Activated B cell treated with CpG ODN at 0.5 μM for 24 hours (primary cell): Measurements from ENCODE around the gene TREX2. TPM values are rescaled to one million over a fixed set of nuclear protein-coding genes. Genes with fewer than 3 reads are reported as not detected.

Source experiments
- ATAC-seq: fragments of 200-7000 bp; cut with Tn5 transposase; one replicate; pipeline ENCODE4 v1.10.0; 2021; ENCODE audit warnings: low read depth, mild to moderate bottlenecking, moderate library complexity
- CTCF ChIA-PET: fragments of 350-600 bp; sonication (Branson Sonifier 250); formaldehyde crosslinking; loops from one replicate; lab custom pipeline; 2021; ENCODE audit warnings: antibody characterized with exemption; lab: Charles Lee
- POLR2A ChIA-PET: fragments of 350-600 bp; sonication (Branson Sonifier 250); formaldehyde crosslinking; loops from one replicate; lab custom pipeline; 2021; ENCODE audit warnings: antibody characterized with exemption; lab: Charles Lee
- DNase-seq: peaks from one replicate; pipeline ENCODE4 v3.0.0; 2022
- H3K27ac Mint-ChIP-seq: one replicate; pipeline ENCODE4 v1.8.0; 2020; ENCODE audit warnings: mixed read lengths
- H3K27me3 Mint-ChIP-seq: one replicate; pipeline ENCODE4 v1.8.0; 2021; ENCODE audit warnings: mixed read lengths
- H3K36me3 Mint-ChIP-seq: one replicate; pipeline ENCODE4 v1.8.0; 2021; ENCODE audit warnings: low read depth, mixed read lengths
- H3K4me1 Mint-ChIP-seq: one replicate; pipeline ENCODE4 v1.8.0; 2021; ENCODE audit warnings: mixed read lengths
- H3K4me3 Mint-ChIP-seq: one replicate; pipeline ENCODE4 v1.8.0; 2020; ENCODE audit warnings: mild to moderate bottlenecking, mixed read lengths
- H3K9me3 Mint-ChIP-seq: one replicate; pipeline ENCODE4 v1.8.0; 2020; ENCODE audit warnings: mixed read lengths
- CTCF ChIP-seq: fragments of 200-600 bp; IDR thresholded peaks from one replicate; pipeline ENCODE4 v1.8.0; 2022; ENCODE audit warnings: antibody characterized with exemption, mild to moderate bottlenecking
- intact Hi-C: fragments of 100-400 bp; cut with micrococcal nuclease; formaldehyde crosslinking; loops from one replicate; pipeline ENCODE4 v1.15.1; 2024
- total RNA-seq: library from RNA; stranded (reverse); gene quantifications from 2 replicates; pipeline ENCODE4 v1.2.3, GENCODE V29; 2022

TREX2 gene
- total RNA-seq, 1 donor from 2014 or later, result 3.2 TPM

- Mint-ChIP-seq H3K36me3 (no peaks in the 10 kb centered on the region), H3K27ac (no peak overlapping the region), H3K4me1 (no peaks in the 10 kb centered on the region), H3K4me3 (no peak overlapping the region), H3K9me3 (no peaks in the 10 kb centered on the region), H3K27me3 (peaks cover 2% of the 10 kb centered on the region)
- CTCF ChIA-PET, result interaction anchor here (0.7 to 0.8 kb wide), 3 partner anchors 24 to 496 kb away, joined by 3 read pairs; no protein-coding TSS in a partner anchor
- POLR2A ChIA-PET, result no interaction called here
- no peak for TF ChIP-seq CTCF
- intact Hi-C loops, result no loop called here
- no peak for DNase-seq
- ATAC-seq, result no peak
Measured at GRCh38 chrX:153438532-153438931, 7.3 kb downstream of the TREX2 start.

- Mint-ChIP-seq H3K9me3 (no peaks in the 10 kb centered on the region), H3K27ac (no peak overlapping the region), H3K4me1 (no peaks in the 10 kb centered on the region), H3K4me3 (no peak overlapping the region), H3K27me3 (peaks cover 2% of the 10 kb centered on the region), H3K36me3 (no peaks in the 10 kb centered on the region)
- intact Hi-C loops, result no loop called here
- POLR2A ChIA-PET, result no interaction called here
- DNase-seq (no peak), ATAC-seq (no peak)
- TF ChIP-seq CTCF, result no peak
- CTCF ChIA-PET, result no interaction called here
Measured at GRCh38 chrX:153435845-153436244, 10.0 kb downstream of the TREX2 start.

GRCh38 chrX:153434801-153435200 is 11.1 kb downstream of the TREX2 start:
- intact Hi-C loops, result no loop called here
- Mint-ChIP-seq H3K9me3 (peaks cover 2% of the 10 kb centered on the region), H3K36me3 (no peaks in the 10 kb centered on the region), H3K4me1 (no peaks in the 10 kb centered on the region), H3K27ac (no peak overlapping the region), H3K4me3 (no peak overlapping the region), H3K27me3 (peaks cover 2% of the 10 kb centered on the region)
- CTCF ChIA-PET, result no interaction called here
- ATAC-seq, result no peak
- POLR2A ChIA-PET, result no interaction called here
- TF ChIP-seq CTCF, result no peak
- no peak for DNase-seq

GRCh38 chrX:153433781-153434285 is 12.0 kb downstream of the TREX2 start:
- ATAC-seq (no peak), DNase-seq (no peak)
- Mint-ChIP-seq H3K27ac (no peak overlapping the region), H3K4me3 (no peak overlapping the region), H3K27me3 (peaks cover 2% of the 10 kb centered on the region), H3K36me3 (no peaks in the 10 kb centered on the region), H3K4me1 (no peaks in the 10 kb centered on the region), H3K9me3 (peaks cover 2% of the 10 kb centered on the region)
- ChIA-PET CTCF (no interaction called here), POLR2A (no interaction called here)
- intact Hi-C loops, result no loop called here
- no peak for TF ChIP-seq CTCF

- CTCF ChIA-PET, result no interaction called here
Measured at GRCh38 chrX:153433161-153433680, 12.6 kb downstream of the TREX2 start.

More at GRCh38 chrX:153433161-153433680, 12.6 kb downstream of the TREX2 start:
- TF ChIP-seq CTCF, result no peak
- POLR2A ChIA-PET, result no interaction called here
- Mint-ChIP-seq H3K27ac (no peak overlapping the region), H3K4me3 (no peak overlapping the region), H3K9me3 (peaks cover 2% of the 10 kb centered on the region), H3K4me1 (no peaks in the 10 kb centered on the region), H3K36me3 (no peaks in the 10 kb centered on the region), H3K27me3 (no peaks in the 10 kb centered on the region)
- no peak for ATAC-seq
- DNase-seq, result no peak
- intact Hi-C loops, result no loop called here
